Caco-2 (cell line): Measurements from ENCODE around the gene C1QTNF5. TPM values are rescaled to one million over a fixed set of nuclear protein-coding genes. Genes with fewer than 3 reads are reported as not detected.

Source experiments
- BruUV-seq: library from RNA; stranded (reverse); fragments of 400-500 nt; replicated peaks from 2 replicates; lab custom pipeline; 2021; lab: Mats Ljungman, UMichigan
- CTCF ChIA-PET: fragments of 300-600 bp; sonication (Branson Sonifier 250); formaldehyde crosslinking; loops from one replicate; lab custom pipeline; 2022; ENCODE audit warnings: antibody characterized with exemption; lab: Charles Lee
- POLR2A ChIA-PET: fragments of 300-600 bp; sonication (Branson Sonifier 250); formaldehyde crosslinking; loops from one replicate; lab custom pipeline; 2022; ENCODE audit warnings: antibody characterized with exemption; lab: Charles Lee
- DNase-seq, 2 experiments: peaks; one replicate each; pipeline versions ENCODE4 v3.0.0 to v3.0.0-alpha.2; 2020 to 2022
- H3K27me3 ChIP-seq: replicated peaks from 2 replicates; pipeline ENCODE4 v1.6.0; 2011; ENCODE audit warnings: low read length; ENCODE audit not compliant: control insufficient read depth, insufficient read depth
- H3K36me3 ChIP-seq: 2 replicates; pipeline ENCODE4 v1.5.1; 2011; ENCODE audit warnings: low read length; ENCODE audit not compliant: control insufficient read depth, insufficient read depth
- H3K4me1 ChIP-seq: fragments of 250-450 bp; sonication (Bioruptor Pico); 2 replicates; pipeline ENCODE4 v1.5.1; 2020; ENCODE audit warnings: mild to moderate bottlenecking
- H3K4me3 ChIP-seq: 2 replicates; pipeline ENCODE4 v1.5.1; 2011; ENCODE audit warnings: low read depth, mild to moderate bottlenecking, control low read depth, low read length
- H3K9me3 ChIP-seq: fragments of 250-450 bp; sonication (Bioruptor Pico); 2 replicates; pipeline ENCODE4 v1.5.1; 2020; ENCODE audit warnings: mild to moderate bottlenecking, moderate library complexity
- H3K27ac Mint-ChIP-seq: one replicate; pipeline ENCODE4 v1.8.0; 2022; ENCODE audit warnings: mixed read lengths; ENCODE audit not compliant: unreplicated experiment
- H3K27me3 Mint-ChIP-seq: one replicate; pipeline ENCODE4 v1.8.0; 2022; ENCODE audit warnings: mixed read lengths; ENCODE audit not compliant: insufficient read depth, unreplicated experiment
- H3K36me3 Mint-ChIP-seq: one replicate; pipeline ENCODE4 v1.8.0; 2022; ENCODE audit warnings: mild to moderate bottlenecking, mixed read lengths; ENCODE audit not compliant: insufficient read depth, unreplicated experiment
- H3K4me1 Mint-ChIP-seq: one replicate; pipeline ENCODE4 v1.8.0; 2022; ENCODE audit warnings: low read depth, mixed read lengths; ENCODE audit not compliant: unreplicated experiment
- H3K4me3 Mint-ChIP-seq: one replicate; pipeline ENCODE4 v1.8.0; 2022; ENCODE audit warnings: mild to moderate bottlenecking, moderate library complexity, mixed read lengths; ENCODE audit not compliant: unreplicated experiment
- H3K9me3 Mint-ChIP-seq: one replicate; pipeline ENCODE4 v1.8.0; 2022; ENCODE audit warnings: mixed read lengths; ENCODE audit not compliant: unreplicated experiment
- intact Hi-C: fragments of 100-400 bp; cut with micrococcal nuclease; formaldehyde crosslinking; loops from one replicate; pipeline ENCODE4 v1.10.0; 2022; ENCODE audit not compliant: unreplicated experiment
- total RNA-seq: library from RNA; stranded (reverse); gene quantifications from 2 replicates; pipeline ENCODE4 v1.2.3, GENCODE V29; 2022
- TF ChIP-seq, protein P1 (sequence below), 2 experiments: fragments of 200-600 bp in 1 of 2; IDR thresholded peaks; 1 replicate in 1 of 2; 2 replicates in 1 of 2; pipeline versions ENCODE4 v1.5.1 to v1.8.0; 2011 to 2022; ENCODE audit warnings: antibody characterized with exemption in 1 of 2, control low read depth in 1 of 2, inconsistent platforms in 1 of 2, low read depth in 1 of 2, low read length in 1 of 2, mild to moderate bottlenecking in 1 of 2, moderate library complexity in 1 of 2; ENCODE audit not compliant: insufficient read depth in 1 of 2, severe bottlenecking in 1 of 2, unreplicated experiment in 1 of 2

C1QTNF5 gene
- total RNA-seq, 1 experiment from 2014 or later, result 1.2 TPM

DNA sequence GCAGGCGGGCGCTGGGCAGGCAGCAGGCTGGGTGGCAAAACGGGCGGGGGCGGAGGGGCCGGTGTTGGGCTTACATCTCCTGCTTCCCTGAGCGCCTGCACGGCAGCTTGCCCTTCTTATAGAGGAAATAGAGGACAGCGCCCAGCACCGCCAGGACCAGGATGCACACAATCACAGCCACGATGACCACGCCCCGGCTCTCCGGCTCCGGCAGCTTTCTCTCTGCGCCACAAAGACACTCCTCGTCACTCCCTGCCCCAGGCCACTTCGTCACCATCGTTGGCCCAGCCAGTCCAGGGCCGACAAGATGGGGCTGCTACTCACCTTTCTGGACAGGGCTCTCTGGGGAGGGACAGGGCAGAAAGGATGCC is 30.0 kb downstream of the C1QTNF5 start:
- Histone ChIP-seq H3K4me3 (no peak overlapping the region), H3K36me3 (0 out of 2 replicates have a peak, but pooled peaks cover 2% of the 10 kb centered on the region), H3K9me3 (no peaks in the 10 kb centered on the region), H3K4me1 (peaks cover 9% of the 10 kb centered on the region; the same call in 1 of the 2 replicates), H3K27me3 (peaks cover 5% of the 10 kb centered on the region)
- intact Hi-C loops, result loop anchor here (10.0 kb wide), 1 partner anchor 106 kb away; the partner anchor contains the start of gene CBL
- TF ChIP-seq, protein P1, sequence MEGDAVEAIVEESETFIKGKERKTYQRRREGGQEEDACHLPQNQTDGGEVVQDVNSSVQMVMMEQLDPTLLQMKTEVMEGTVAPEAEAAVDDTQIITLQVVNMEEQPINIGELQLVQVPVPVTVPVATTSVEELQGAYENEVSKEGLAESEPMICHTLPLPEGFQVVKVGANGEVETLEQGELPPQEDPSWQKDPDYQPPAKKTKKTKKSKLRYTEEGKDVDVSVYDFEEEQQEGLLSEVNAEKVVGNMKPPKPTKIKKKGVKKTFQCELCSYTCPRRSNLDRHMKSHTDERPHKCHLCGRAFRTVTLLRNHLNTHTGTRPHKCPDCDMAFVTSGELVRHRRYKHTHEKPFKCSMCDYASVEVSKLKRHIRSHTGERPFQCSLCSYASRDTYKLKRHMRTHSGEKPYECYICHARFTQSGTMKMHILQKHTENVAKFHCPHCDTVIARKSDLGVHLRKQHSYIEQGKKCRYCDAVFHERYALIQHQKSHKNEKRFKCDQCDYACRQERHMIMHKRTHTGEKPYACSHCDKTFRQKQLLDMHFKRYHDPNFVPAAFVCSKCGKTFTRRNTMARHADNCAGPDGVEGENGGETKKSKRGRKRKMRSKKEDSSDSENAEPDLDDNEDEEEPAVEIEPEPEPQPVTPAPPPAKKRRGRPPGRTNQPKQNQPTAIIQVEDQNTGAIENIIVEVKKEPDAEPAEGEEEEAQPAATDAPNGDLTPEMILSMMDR (IDR thresholded peaks at IDR 0.05; ENCODE audit: insufficient read depth in 1 of 2, low read depth in 1 of 2, low read length in 1 of 2, severe bottlenecking in 1 of 2, unreplicated experiment in 1 of 2), result no peak
- H3K36me3 Mint-ChIP-seq, result peaks cover 38% of the 10 kb centered on the region
- no TSS peak for BruUV-seq
- H3K4me1 Mint-ChIP-seq, result no peaks in the 10 kb centered on the region
- no peak overlapping the region for H3K27ac Mint-ChIP-seq
- no peak overlapping the region for H3K4me3 Mint-ChIP-seq
- no peaks in the 10 kb centered on the region for H3K9me3 Mint-ChIP-seq
- POLR2A ChIA-PET, result no interaction called here
- CTCF ChIA-PET, result no interaction called here
- DNase-seq, result no peak
- peaks cover 5% of the 10 kb centered on the region for H3K27me3 Mint-ChIP-seq

DNA sequence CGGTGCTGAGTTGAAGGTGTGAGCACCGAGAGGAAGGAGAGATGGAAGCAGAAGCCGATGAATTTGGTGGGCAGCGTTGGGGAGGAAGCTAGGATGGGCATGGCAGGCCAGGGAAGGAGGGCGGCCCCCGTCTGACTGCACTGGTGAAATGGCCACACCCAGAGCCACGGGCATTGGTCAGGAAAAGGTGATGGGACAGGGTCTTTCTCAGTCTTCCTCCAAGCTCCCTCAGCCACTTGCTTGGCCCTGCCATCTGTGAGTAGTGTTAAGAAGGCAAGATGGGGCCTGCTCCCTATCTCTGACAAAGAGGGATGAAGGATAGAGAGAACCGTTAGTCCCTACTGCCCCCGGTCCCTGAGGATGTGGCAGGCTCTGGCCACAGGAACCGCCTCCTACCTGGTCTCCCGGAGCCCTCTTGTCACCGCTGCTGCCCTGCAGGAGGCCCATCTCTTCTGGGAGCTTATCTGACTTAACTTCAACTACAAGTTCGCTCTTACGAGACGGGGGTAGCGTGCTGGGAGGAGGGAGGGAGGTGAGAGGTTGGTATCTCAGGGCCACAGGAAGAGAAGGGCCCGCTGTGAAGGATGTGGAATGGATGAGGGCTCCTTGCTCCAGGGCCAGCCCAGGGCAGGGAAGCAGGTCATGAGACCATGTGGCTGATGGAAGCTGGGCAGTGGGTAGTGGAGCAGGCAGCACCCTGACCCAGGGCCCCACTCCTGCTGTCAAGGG is 30.6 kb downstream of the C1QTNF5 start:
- TF ChIP-seq, protein P1 (IDR thresholded peaks at IDR 0.05; ENCODE audit: insufficient read depth in 1 of 2, low read depth in 1 of 2, low read length in 1 of 2, severe bottlenecking in 1 of 2, unreplicated experiment in 1 of 2), result no peak
- H3K4me1 ChIP-seq, result 0 out of 2 replicates have a peak, but pooled peaks cover 4% of the 10 kb centered on the region
- CTCF ChIA-PET, result interaction anchor here (0.6 to 1.1 kb wide), 4 partner anchors 12 to 71 kb away, joined by 3 to 4 read pairs (median 4); partner anchors contain the start of gene USP2

GRCh38 chr11:119309411-119309810 is 31.3 kb downstream of the C1QTNF5 start:
- Mint-ChIP-seq H3K36me3 (peaks cover 48% of the 10 kb centered on the region), H3K27ac (no peak overlapping the region), H3K4me1 (no peaks in the 10 kb centered on the region), H3K9me3 (no peaks in the 10 kb centered on the region), H3K27me3 (peaks cover 3% of the 10 kb centered on the region), H3K4me3 (no peak overlapping the region)
- DNase-seq, result no peak
- Histone ChIP-seq H3K9me3 (no peaks in the 10 kb centered on the region), H3K27me3 (no peaks in the 10 kb centered on the region), H3K4me3 (no peak overlapping the region), H3K4me1 (no peaks in the 10 kb centered on the region), H3K36me3 (0 out of 2 replicates have a peak, but pooled peaks cover 2% of the 10 kb centered on the region)
- TF ChIP-seq, protein P1 (IDR thresholded peaks at IDR 0.05; ENCODE audit: insufficient read depth in 1 of 2, low read depth in 1 of 2, low read length in 1 of 2, severe bottlenecking in 1 of 2, unreplicated experiment in 1 of 2), result no peak
- CTCF ChIA-PET, result interaction anchor here (0.6 to 1.1 kb wide), 4 partner anchors 13 to 72 kb away, joined by 3 to 4 read pairs (median 4); partner anchors contain the start of gene USP2
- no TSS peak for BruUV-seq
- POLR2A ChIA-PET, result no interaction called here
- intact Hi-C loops, result no loop called here

More for the DNA sequence above, 30.6 kb downstream of the C1QTNF5 start:
- H3K9me3 Mint-ChIP-seq, result no peaks in the 10 kb centered on the region
- peaks cover 1% of the 10 kb centered on the region; the same call in 1 of the 2 replicates for H3K27me3 ChIP-seq
- POLR2A ChIA-PET, result interaction anchor here (0.7 kb wide), 2 partner anchors 24 to 25 kb away, joined by 3 read pairs; partner anchors contain the start of gene RNF26
- no peaks in the 10 kb centered on the region for H3K4me1 Mint-ChIP-seq
- H3K27ac Mint-ChIP-seq, result no peak overlapping the region
- H3K36me3 Mint-ChIP-seq, result peaks cover 41% of the 10 kb centered on the region
- H3K9me3 ChIP-seq, result no peaks in the 10 kb centered on the region
- intact Hi-C loops, result loop anchor here (10.0 kb wide), 1 partner anchor 105 kb away; the partner anchor contains the start of gene CBL
- H3K27me3 Mint-ChIP-seq, result peaks cover 5% of the 10 kb centered on the region
- no peak overlapping the region for H3K4me3 Mint-ChIP-seq
- no peak overlapping the region for H3K4me3 ChIP-seq
- 0 out of 2 replicates have a peak, but pooled peaks cover 2% of the 10 kb centered on the region for H3K36me3 ChIP-seq
- BruUV-seq, result no TSS peak
- DNase-seq, result no peak
